Smooth muscle cell (in vitro differentiated cells): ENCODE results near the gene PKD1L1. TPM values are rescaled to one million over a fixed set of nuclear protein-coding genes. Genes with fewer than 3 reads are reported as not detected.
A peak's percentile ranks its signal among the peaks of the same experiment; 100 is the strongest.

Source experiments
- DNase-seq: peaks from one replicate; lab custom pipeline; 2025; ENCODE audit not compliant: unreplicated experiment; lab: John Stamatoyannopoulos, UW
- H2AFZ ChIP-seq: fragments of 200-600 bp; sonication (generic); 2 replicates; pipeline ENCODE4 v1.6.0; 2016; ENCODE audit warnings: antibody characterized with exemption, low read depth, mild to moderate bottlenecking
- H3F3A ChIP-seq: fragments of 200-600 bp; sonication (generic); 2 replicates; pipeline ENCODE4 v1.6.0; 2017; ENCODE audit warnings: antibody characterized with exemption, low read depth
- H3K27ac ChIP-seq: fragments of 200-600 bp; sonication (generic); 2 replicates; pipeline ENCODE4 v1.5.1; 2016; ENCODE audit warnings: low read depth, mild to moderate bottlenecking
- H3K27me3 ChIP-seq: fragments of 200-600 bp; sonication (generic); 2 replicates; pipeline ENCODE4 v1.6.1; 2016; ENCODE audit warnings: low read depth, mild to moderate bottlenecking
- H3K36me3 ChIP-seq: fragments of 200-600 bp; sonication (generic); 2 replicates; pipeline ENCODE4 v1.5.1; 2016; ENCODE audit warnings: low read depth
- H3K4me1 ChIP-seq: fragments of 200-600 bp; sonication (generic); 2 replicates; pipeline ENCODE4 v1.5.1; 2016; ENCODE audit warnings: low read depth
- H3K4me2 ChIP-seq: fragments of 200-600 bp; sonication (generic); 2 replicates; pipeline ENCODE4 v1.6.0; 2016; ENCODE audit warnings: mild to moderate bottlenecking
- H3K4me3 ChIP-seq: fragments of 200-600 bp; sonication (generic); 2 replicates; pipeline ENCODE4 v1.5.1; 2016; ENCODE audit warnings: mild to moderate bottlenecking
- H3K79me2 ChIP-seq: fragments of 200-600 bp; sonication (generic); 2 replicates; pipeline ENCODE4 v1.6.0; 2016; ENCODE audit warnings: low read depth, mild to moderate bottlenecking
- H3K9ac ChIP-seq: fragments of 200-600 bp; sonication (generic); 2 replicates; pipeline ENCODE4 v1.6.0; 2016; ENCODE audit warnings: low read depth
- H3K9me3 ChIP-seq: fragments of 200-600 bp; sonication (generic); replicated peaks from 2 replicates; pipeline ENCODE4 v1.5.1; 2016; ENCODE audit warnings: low read depth
- H4K20me1 ChIP-seq: fragments of 200-600 bp; sonication (generic); 2 replicates; pipeline ENCODE4 v1.6.0; 2016; ENCODE audit warnings: low read depth
- CTCF ChIP-seq: fragments of 200-600 bp; sonication (generic); IDR thresholded peaks from 2 replicates; pipeline ENCODE4 v1.5.1; 2017; ENCODE audit warnings: borderline replicate concordance, mild to moderate bottlenecking, antibody characterized with exemption; ENCODE audit not compliant: insufficient read depth, poor library complexity, severe bottlenecking
- WGBS: methylation state at CpG from one replicate; pipeline ENCODE4 v1.1.7; 2016; ENCODE audit warnings: low lambda C conversion rate; 5-methylcytosine and 5-hydroxymethylcytosine counted together
- polyA plus RNA-seq: library from polyadenylated mRNA; unstranded; fragments of >200 nt; fragmentation: Nextera tagmentation; extraction: Ambion mirVana; gene quantifications from 2 replicates; pipeline ENCODE4 v1.2.1, GENCODE V29; 2016
- total RNA-seq: library from RNA; depleted of rRNA; stranded (reverse); fragments of >200 nt; gene quantifications from 2 replicates; pipeline ENCODE4 v1.2.3, GENCODE V29; 2014

The PKD1L1 gene
- total and polyA plus RNA-seq, 2 experiments from 2014 or later, result 0.04 to 0.06 TPM

GRCh38 chr7:47777531-47778152 lies 170.6 kb downstream of the PKD1L1 start:
- H3K4me3 ChIP-seq, result no peak overlapping the region
- no peak for TF ChIP-seq CTCF
- whole genome bisulfite sequencing, result 100% methylated on average over 1 of the region's 1 CpG
- H2AFZ ChIP-seq, result no peak overlapping the region
- H3K9ac ChIP-seq, result no peak overlapping the region
- H3K27ac ChIP-seq, result peak overlapping the region; percentile 54
- peaks cover 2% of the 10 kb centered on the region for H3F3A ChIP-seq
- no peaks in the 10 kb centered on the region for H3K4me1 ChIP-seq
- no peaks in the 10 kb centered on the region for H3K36me3 ChIP-seq
- H4K20me1 ChIP-seq, result no peaks in the 10 kb centered on the region
- no peaks in the 10 kb centered on the region for H3K79me2 ChIP-seq
- no peak overlapping the region for H3K4me2 ChIP-seq
- DNase-seq, result no peak
- H3K9me3 ChIP-seq, result no peaks in the 10 kb centered on the region
- no peaks in the 10 kb centered on the region for H3K27me3 ChIP-seq

GRCh38 chr7:47776335-47776734 lies 171.9 kb downstream of the PKD1L1 start:
- WGBS, result 81% methylated on average over 1 of the region's 1 CpG

GRCh38 chr7:47775238-47775637 lies 173.0 kb downstream of the PKD1L1 start:
- WGBS, result 92% methylated on average over 2 of the region's 2 CpGs
- no peak overlapping the region for H2AFZ ChIP-seq

More at GRCh38 chr7:47776335-47776734, 171.9 kb downstream of the PKD1L1 start:
- no peak for DNase-seq
- TF ChIP-seq CTCF, result no peak
- Histone ChIP-seq H3K27ac (no peak overlapping the region), H3K4me1 (no peaks in the 10 kb centered on the region), H3K9me3 (no peaks in the 10 kb centered on the region), H3K9ac (no peak overlapping the region), H3K27me3 (no peaks in the 10 kb centered on the region), H3K4me2 (no peak overlapping the region), H4K20me1 (no peaks in the 10 kb centered on the region), H3K4me3 (no peak overlapping the region), H3K79me2 (no peaks in the 10 kb centered on the region), H2AFZ (no peak overlapping the region), H3K36me3 (no peaks in the 10 kb centered on the region), H3F3A (no peaks in the 10 kb centered on the region)

More at GRCh38 chr7:47775238-47775637, 173.0 kb downstream of the PKD1L1 start:
- H3K4me2 ChIP-seq, result no peak overlapping the region
- no peak for TF ChIP-seq CTCF
- no peaks in the 10 kb centered on the region for H3K9me3 ChIP-seq
- no peaks in the 10 kb centered on the region for H3K27me3 ChIP-seq
- no peaks in the 10 kb centered on the region for H4K20me1 ChIP-seq
- H3K36me3 ChIP-seq, result no peaks in the 10 kb centered on the region
- H3K9ac ChIP-seq, result no peak overlapping the region
- H3F3A ChIP-seq, result no peaks in the 10 kb centered on the region
- no peaks in the 10 kb centered on the region for H3K4me1 ChIP-seq
- no peak for DNase-seq
- H3K79me2 ChIP-seq, result no peaks in the 10 kb centered on the region
- H3K27ac ChIP-seq, result no peak overlapping the region
- H3K4me3 ChIP-seq, result no peak overlapping the region
